Endodermal cell (in vitro differentiated cells): ENCODE data around the gene GPC4. TPM values are rescaled to one million over a fixed set of nuclear protein-coding genes. Genes with fewer than 3 reads are reported as not detected.

Experiments
- DNase-seq: peaks from one replicate; pipeline ENCODE4 v3.0.0-alpha.2; 2017
- H3K27ac ChIP-seq: 2 replicates; pipeline ENCODE4 v1.5.1; 2013; ENCODE audit warnings: mild to moderate bottlenecking, low read depth, low read length, moderate library complexity
- H3K27me3 ChIP-seq: 2 replicates; pipeline ENCODE4 v1.6.1; 2013; ENCODE audit warnings: mild to moderate bottlenecking, low read length, moderate library complexity; ENCODE audit not compliant: insufficient read depth, control insufficient read depth, poor library complexity, severe bottlenecking
- H3K36me3 ChIP-seq: 2 replicates; pipeline ENCODE4 v1.7.0; 2013; ENCODE audit warnings: mild to moderate bottlenecking, low read length, moderate library complexity; ENCODE audit not compliant: control insufficient read depth, insufficient read depth
- H3K4me1 ChIP-seq: one replicate; pipeline ENCODE4 v1.7.0; 2013; ENCODE audit warnings: low read length; ENCODE audit not compliant: control insufficient read depth, insufficient read depth
- H3K4me3 ChIP-seq: 2 replicates; pipeline ENCODE4 v1.5.1; 2013; ENCODE audit warnings: mild to moderate bottlenecking, low read length, moderate library complexity
- H3K9ac ChIP-seq: 2 replicates; pipeline ENCODE4 v1.6.1; 2013; ENCODE audit warnings: mild to moderate bottlenecking, low read length, moderate library complexity; ENCODE audit not compliant: poor library complexity, severe bottlenecking; ENCODE audit errors: extremely low read depth
- H3K9me3 ChIP-seq: 2 replicates; pipeline ENCODE4 v1.6.1; 2013; ENCODE audit warnings: mild to moderate bottlenecking, low read length, moderate library complexity; ENCODE audit not compliant: control insufficient read depth
- H3K27ac Mint-ChIP-seq: 2 replicates; pipeline ENCODE4 v1.8.0; 2020; ENCODE audit warnings: mixed read lengths
- H3K27me3 Mint-ChIP-seq: 2 replicates; pipeline ENCODE4 v1.8.0; 2021; ENCODE audit warnings: mild to moderate bottlenecking, mixed read lengths; ENCODE audit not compliant: insufficient read depth
- H3K36me3 Mint-ChIP-seq: 2 replicates; pipeline ENCODE4 v1.8.0; 2020; ENCODE audit warnings: low read depth, mixed read lengths
- H3K4me1 Mint-ChIP-seq: 2 replicates; pipeline ENCODE4 v1.8.0; 2020; ENCODE audit warnings: mixed read lengths
- H3K4me3 Mint-ChIP-seq: 2 replicates; pipeline ENCODE4 v1.8.0; 2020; ENCODE audit warnings: mild to moderate bottlenecking, moderate library complexity, mixed read lengths
- H3K9me3 Mint-ChIP-seq: 2 replicates; pipeline ENCODE4 v1.8.0; 2020; ENCODE audit warnings: mild to moderate bottlenecking, mixed read lengths
- CTCF ChIP-seq: fragments of 200-600 bp; sonication (generic); conservative IDR thresholded peaks from 2 replicates; pipeline ENCODE4 v1.5.0; 2021; ENCODE audit warnings: antibody characterized with exemption, mild to moderate bottlenecking
- WGBS, 2 experiments: methylation state at CpG; one replicate each; pipeline versions ENCODE4 v1.1.5 to v1.1.7; 2013; ENCODE audit warnings: missing lambda C conversion rate in 2 of 2, mixed read lengths in 1 of 2; ENCODE audit not compliant: insufficient coverage in 1 of 2, insufficient read length in 1 of 2; 5-methylcytosine and 5-hydroxymethylcytosine counted together
- total RNA-seq, 2 donors: library from RNA; stranded (reverse); fragmentation: NEBNext Ultra II Directional in 1 of 2; extraction: Animal tissue kit (Norgen Biotek cat#: 25700) in 1 of 2; gene quantifications; 2 replicates in 1 of 2; 3 replicates in 1 of 2; pipeline ENCODE4 v1.2.1, GENCODE V29; 2021

Gene GPC4
- total RNA-seq, 2 donors from 2014 or later = 281 to 829 TPM

- Mint-ChIP-seq H3K9me3 (no peaks in the 10 kb centered on the region), H3K36me3 (peaks cover 45% of the 10 kb centered on the region), H3K27ac (peak overlapping the region; percentile 43), H3K27me3 (no peaks in the 10 kb centered on the region), H3K4me1 (peaks cover 63% of the 10 kb centered on the region), H3K4me3 (no peak overlapping the region)
- no peak for TF ChIP-seq CTCF
- peak overlapping the region; percentile 38 for H3K27ac ChIP-seq
- no peaks in the 10 kb centered on the region for H3K4me1 ChIP-seq
- no peak overlapping the region for H3K4me3 ChIP-seq
- no peak for DNase-seq
- H3K9ac ChIP-seq = no peak overlapping the region
- H3K9me3 ChIP-seq = no peaks in the 10 kb centered on the region
- WGBS, 2 experiments = 50 to 68% methylated on average over 1 to 2 of the region's 2 CpGs
- H3K36me3 ChIP-seq = peaks cover 33% of the 10 kb centered on the region
- no peaks in the 10 kb centered on the region for H3K27me3 ChIP-seq
Observed at GRCh38 chrX:133359466-133359865, 55.8 kb downstream of the GPC4 start.

- WGBS, 2 experiments = 94 to 100% methylated on average over 2 of the region's 2 CpGs
- Mint-ChIP-seq H3K36me3 (peaks cover 46% of the 10 kb centered on the region), H3K27me3 (no peaks in the 10 kb centered on the region), H3K4me3 (peak overlapping the region; percentile 19), H3K27ac (peak overlapping the region; percentile 65), H3K4me1 (peaks cover 73% of the 10 kb centered on the region), H3K9me3 (no peaks in the 10 kb centered on the region)
- no peak for DNase-seq
- Histone ChIP-seq H3K27me3 (no peaks in the 10 kb centered on the region), H3K27ac (no peak overlapping the region), H3K4me1 (peaks cover 4% of the 10 kb centered on the region), H3K36me3 (peaks cover 27% of the 10 kb centered on the region), H3K4me3 (no peak overlapping the region), H3K9me3 (no peaks in the 10 kb centered on the region), H3K9ac (no peak overlapping the region)
- TF ChIP-seq CTCF = no peak
Observed at GRCh38 chrX:133353233-133353632, 62.1 kb downstream of the GPC4 start.

- H3K27ac ChIP-seq = no peak overlapping the region
- no peaks in the 10 kb centered on the region for H3K9me3 Mint-ChIP-seq
- H3K4me1 ChIP-seq = peaks cover 4% of the 10 kb centered on the region
- no peak for TF ChIP-seq CTCF
- H3K27ac Mint-ChIP-seq = peak overlapping the region; percentile 44
- 73% methylated on average over 1 of the region's 1 CpG; no CpG with 5 or more reads in 1 of the 2 experiments for WGBS, 2 experiments
- no peak overlapping the region for H3K9ac ChIP-seq
- H3K4me3 Mint-ChIP-seq = no peak overlapping the region
- no peaks in the 10 kb centered on the region for H3K27me3 Mint-ChIP-seq
- peaks cover 38% of the 10 kb centered on the region for H3K36me3 Mint-ChIP-seq
- peaks cover 22% of the 10 kb centered on the region for H3K36me3 ChIP-seq
- H3K4me1 Mint-ChIP-seq = peaks cover 86% of the 10 kb centered on the region
- H3K4me3 ChIP-seq = no peak overlapping the region
- H3K9me3 ChIP-seq = no peaks in the 10 kb centered on the region
- no peaks in the 10 kb centered on the region for H3K27me3 ChIP-seq
- no peak for DNase-seq
Observed at GRCh38 chrX:133350751-133351150, 64.5 kb downstream of the GPC4 start.
